HG03378 (cell line): Measurements from ENCODE around the gene PRDM16.

Experiments used
- ATAC-seq: cut with Tn5 transposase; IDR thresholded peaks from one replicate; pipeline ENCODE4 v1.9.1; 2021; ENCODE audit warnings: mild to moderate bottlenecking, moderate library complexity; ENCODE audit not compliant: unreplicated experiment

PRDM16 gene

DNA sequence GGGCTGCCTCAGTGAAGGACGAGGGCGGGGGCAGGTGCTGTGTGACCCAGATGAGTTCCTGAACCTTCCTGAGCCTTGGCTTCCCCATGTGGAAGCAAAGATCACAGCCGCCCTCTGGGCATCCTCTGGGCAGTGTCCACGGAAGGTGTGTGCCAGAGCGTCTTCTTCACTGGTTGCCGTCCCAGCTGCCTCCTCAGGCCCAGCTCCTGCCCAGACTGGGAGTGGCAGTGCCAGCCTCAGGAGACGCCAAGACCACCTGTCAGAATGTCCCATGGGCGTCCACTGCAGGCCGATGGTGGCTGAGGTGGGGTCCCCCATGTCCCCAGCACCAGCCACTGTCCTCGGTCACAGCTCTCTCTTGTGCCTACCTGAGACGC is 395.6 kb downstream of the PRDM16 start:
- ATAC-seq = no peak

GRCh38 chr1:3465091-3465934 is 396.3 kb downstream of the PRDM16 start:
- no peak for ATAC-seq

DNA sequence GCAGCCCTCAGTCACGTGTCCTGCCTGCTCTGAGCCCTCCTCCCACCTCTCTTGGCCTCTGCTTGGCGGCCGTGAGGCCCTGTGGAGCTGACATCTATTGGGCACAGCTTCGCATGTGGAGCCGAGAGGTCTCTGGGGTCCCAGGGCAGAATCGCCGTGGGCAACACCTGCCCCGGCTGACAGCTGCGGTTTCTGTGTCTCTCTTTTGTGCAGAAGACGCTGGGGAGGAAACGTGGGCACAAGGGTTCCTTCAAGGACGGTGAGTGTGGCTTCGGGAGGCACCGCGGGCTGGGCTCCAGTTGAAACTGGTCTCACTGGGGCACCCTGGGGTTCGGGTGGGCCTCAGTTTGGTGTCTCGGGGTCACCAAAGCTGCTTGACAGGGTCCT is 396.9 kb downstream of the PRDM16 start:
- ATAC-seq = no peak

- no peak for ATAC-seq
Measured at GRCh38 chr1:3466366-3467075, 397.5 kb downstream of the PRDM16 start.

DNA sequence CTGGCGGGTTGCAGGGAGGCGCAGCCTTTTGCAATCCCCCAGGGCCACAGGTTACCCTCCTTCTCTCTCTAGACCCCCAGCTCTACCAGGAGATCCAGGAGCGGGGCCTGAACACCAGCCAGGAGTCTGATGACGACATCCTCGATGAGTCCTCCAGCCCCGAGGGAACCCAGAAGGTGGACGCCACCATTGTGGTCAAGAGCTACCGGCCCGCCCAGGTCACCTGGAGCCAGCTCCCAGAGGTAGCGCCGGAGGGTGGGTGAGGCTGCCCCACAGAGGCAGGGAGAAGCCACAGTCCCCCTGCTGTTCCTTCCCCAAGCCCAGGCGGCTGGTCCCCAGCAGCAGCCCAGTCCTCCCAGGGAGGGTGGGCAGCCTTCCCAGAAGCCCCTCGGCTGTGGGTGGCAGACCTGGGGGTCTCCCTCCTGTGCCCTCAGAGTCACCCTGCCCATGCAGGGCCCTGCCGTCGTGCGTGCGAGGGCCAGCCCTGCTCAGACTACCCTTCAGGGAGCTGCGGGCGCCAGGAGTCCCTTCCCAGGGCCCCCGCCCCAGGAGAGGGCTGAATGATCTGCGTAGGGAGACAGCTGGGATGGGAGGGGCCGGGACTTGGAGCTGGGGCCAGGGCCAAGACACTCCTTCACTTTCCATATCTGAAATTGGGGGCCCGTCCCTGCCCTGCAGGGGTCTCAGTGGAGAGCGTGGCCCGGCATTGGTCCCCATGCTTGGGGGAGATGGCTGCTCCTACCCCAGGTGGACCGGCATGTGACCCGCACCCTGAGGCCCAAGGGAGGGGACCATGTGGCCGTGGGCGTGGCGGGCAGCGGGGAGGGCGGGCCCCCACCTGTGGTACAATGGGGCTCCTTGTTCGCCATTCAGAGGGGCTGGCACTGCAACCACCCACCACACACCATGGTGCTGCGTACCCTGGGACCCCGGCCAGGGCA is 398.4 kb downstream of the PRDM16 start:
- no peak for ATAC-seq

DNA sequence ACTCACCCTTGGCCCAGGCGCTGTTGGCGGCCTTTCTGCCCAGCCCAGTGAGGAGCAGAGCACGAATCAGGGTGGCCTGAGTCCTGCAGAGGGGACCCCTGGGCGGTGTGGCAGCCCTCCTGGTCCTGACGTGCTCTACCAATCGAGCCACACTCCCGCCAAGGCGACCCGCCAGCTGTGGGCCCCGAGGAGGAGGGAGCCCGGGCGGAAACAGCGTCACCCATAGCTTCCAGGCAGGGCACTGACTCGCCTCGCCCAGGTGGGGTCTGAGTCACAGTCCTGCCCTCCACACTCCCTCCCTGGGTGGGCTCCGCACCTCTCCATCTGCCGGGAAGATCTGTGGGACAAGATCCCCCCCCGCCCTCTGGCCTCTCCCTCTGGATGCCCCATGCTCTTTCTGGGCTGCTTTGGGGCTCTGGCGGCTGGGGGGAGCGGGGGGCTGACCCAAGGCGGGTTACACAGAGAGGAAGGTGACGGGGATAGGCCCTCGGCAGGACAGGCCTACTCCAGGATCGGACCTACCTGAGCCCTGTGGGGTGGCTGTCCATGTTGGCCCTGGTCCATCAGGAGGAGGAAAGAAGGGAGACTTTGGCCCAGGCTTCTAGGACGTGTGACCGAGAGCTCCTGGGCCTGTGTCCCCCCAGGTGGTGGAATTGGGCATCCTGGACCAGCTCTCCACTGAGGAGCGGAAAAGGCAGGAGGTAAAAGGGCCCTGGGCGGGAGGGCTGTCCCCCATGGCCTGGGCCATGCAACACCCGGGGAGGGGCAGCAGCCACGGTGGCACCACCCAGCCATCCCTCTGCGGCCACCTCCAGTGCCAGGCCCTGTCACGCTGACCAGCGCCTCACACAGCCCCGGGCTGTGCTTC is 399.5 kb downstream of the PRDM16 start:
- no peak for ATAC-seq

DNA sequence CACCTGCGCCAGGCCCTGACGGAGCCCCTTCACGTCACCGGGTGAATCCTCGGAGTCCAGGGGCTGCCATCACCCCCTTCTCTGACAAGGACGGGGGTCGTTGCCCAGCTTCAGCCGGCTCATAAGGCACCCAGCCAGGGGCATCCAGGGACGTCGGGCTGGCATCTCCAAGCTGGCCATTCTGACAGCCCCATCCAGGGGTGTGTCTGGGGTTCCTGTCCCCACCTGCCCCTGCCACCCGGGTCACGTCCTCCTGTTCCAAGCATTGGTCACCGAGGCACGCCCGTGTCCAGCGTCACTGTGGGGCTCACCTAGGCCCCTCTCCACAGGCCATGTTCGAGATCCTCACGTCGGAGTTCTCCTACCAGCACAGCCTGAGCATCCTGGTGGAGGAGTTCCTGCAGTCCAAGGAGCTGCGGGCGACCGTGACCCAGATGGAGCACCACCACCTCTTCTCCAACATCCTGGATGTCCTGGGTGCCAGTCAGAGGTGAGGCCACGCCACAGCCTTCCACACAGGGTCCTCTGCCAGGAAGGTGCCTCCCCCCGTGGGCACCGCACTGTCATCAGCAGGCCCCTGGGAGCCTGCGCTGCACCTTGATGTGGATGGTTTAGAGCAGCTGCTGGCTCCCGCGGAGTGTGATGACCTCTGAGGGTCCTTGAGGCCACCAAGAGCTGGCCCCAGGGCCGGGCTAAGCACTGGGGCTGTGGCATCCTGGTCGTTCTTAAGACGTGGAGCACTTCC is 400.3 kb downstream of the PRDM16 start:
- ATAC-seq = no peak

GRCh38 chr1:3469849-3470649 is 401.0 kb downstream of the PRDM16 start:
- ATAC-seq = no peak

DNA sequence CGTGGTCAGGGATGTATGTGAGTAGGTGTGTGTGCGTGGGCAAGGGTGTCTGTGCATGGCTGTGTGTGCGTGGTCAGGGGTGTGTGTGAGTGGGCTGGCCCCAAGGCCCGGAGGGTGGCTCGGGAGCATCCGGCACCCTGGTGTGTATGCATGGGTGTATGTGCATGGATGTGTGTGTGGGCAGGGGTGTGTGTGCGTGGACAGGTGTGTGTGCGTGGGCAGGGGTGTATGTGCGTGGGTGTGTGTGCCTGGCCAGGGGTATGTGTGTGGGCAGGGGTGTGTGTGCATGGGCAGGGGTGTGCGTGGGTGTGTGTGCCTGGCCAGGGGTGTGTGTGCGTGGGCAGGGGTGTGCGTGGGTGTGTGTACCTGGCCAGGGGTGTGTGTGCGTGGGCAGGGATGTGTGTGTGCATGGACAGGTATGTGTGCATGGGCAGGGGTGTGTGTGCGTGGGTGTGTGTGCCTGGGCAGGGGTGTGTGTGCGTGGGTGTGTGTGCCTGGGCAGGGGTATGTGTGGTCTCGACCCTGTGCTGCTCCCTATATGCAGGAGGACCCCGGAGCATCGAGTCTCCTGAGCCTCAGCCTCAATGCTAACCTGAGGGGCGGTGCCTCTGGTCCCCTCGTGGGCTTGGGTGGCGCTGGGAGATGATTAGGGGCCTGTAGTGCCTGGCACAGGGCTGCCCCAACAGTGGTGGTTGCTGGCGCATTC is 401.8 kb downstream of the PRDM16 start:
- no peak for ATAC-seq

- no peak for ATAC-seq
Measured at GRCh38 chr1:3471356-3472087, 402.5 kb downstream of the PRDM16 start.

- no peak for ATAC-seq
Measured at GRCh38 chr1:3472088-3472850, 403.3 kb downstream of the PRDM16 start.

GRCh38 chr1:3472906-3473305 is 403.9 kb downstream of the PRDM16 start:
- no peak for ATAC-seq

DNA sequence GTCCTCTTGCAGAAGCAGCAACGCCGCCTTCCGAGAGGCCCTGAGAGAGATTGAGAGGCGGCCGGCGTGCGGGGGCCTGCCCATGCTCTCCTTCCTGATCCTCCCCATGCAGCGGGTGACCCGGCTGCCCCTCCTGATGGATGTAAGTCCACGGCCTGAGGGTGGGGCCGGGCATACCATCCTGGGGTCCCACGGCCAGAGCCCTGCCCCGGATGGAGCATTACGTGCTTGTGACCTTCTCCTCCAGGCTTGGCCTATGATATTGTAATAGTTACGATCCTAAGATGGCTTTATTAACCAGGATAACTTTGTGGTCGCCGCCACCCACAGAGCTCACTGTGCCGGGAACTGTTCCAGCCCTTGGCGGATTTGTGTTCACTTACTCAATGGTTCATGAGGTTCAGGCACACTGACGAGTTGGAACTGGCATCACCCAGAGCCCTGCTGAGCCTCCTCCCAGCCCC is 404.4 kb downstream of the PRDM16 start:
- ATAC-seq = no peak

DNA sequence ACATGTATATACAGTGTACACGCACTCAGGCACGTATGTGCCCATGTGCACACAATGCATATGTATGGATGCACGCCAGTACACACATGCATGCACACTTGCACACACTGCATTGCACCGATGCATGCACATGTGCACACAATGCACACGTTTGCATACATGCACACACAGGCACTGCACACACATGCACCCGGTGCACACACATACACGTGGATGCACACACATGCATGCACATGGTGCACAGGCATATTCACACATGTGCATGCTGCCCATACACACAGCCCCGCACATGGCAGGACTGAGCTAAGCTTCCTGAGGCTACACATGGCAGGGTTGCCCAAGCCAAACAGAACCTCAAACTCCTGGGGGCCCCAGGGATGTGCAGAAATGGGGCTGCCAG is 405.0 kb downstream of the PRDM16 start:
- no peak for ATAC-seq

DNA sequence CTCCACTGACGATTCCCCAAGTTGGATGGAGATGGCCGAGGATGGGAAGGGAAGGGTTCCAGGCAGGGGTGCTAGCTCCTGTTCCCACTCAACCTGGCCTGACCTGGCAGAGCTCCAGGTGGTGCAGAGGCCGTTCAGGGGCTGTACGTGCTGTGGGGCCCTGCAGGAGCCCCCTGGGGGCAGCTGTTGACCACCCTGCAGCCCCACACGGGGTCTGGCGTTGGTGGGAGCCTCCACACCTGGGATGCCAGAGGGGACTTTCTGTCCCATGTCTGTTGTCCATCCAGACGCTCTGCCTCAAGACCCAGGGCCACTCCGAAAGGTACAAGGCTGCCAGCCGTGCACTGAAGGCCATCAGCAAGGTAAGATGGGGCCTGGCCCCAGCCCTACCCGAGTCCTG is 405.4 kb downstream of the PRDM16 start:
- ATAC-seq = no peak

DNA sequence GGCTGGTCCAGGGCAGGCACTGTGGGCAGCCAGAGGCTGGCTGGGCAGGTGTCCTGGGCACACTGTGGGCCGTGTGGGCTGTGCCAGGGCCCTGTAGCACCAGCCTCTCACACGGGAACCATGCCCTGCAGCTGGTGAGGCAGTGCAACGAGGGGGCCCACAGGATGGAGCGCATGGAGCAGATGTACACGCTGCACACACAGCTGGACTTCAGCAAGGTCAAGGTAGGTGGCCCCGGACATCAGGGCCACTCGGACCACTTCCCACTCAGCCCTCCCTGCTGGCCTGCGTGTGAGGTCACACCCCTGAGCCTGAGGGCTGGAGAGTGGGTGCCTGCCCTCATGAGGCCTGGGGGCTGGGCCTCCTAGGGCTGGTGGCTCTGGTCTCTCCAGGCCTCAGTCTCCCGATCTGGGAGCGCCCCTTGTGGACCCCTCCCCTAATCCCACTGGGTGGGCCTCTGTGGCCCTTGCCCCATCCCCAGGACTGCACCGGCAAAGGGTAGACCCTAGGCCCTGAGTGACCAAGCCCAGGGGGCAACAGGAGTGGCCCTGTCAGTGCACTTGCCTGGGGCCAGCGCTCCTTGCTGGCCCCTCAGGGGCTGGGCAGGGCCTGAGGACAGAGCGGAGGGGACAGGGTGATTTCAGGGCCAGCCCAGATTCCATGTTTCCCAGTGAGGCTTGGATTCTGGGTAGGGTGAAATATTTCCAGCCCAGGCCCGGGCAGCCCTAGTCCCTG is 407.0 kb downstream of the PRDM16 start:
- ATAC-seq = no peak
